CD4-positive, alpha-beta T cell treated with Interleukin-4 for 4 hours (primary cell): Measurements from ENCODE around the gene ATG101.

ENCODE experiments used
- DNase-seq: peaks from one replicate; pipeline ENCODE4 v3.0.0-alpha.2; 2020

Gene ATG101

DNA sequence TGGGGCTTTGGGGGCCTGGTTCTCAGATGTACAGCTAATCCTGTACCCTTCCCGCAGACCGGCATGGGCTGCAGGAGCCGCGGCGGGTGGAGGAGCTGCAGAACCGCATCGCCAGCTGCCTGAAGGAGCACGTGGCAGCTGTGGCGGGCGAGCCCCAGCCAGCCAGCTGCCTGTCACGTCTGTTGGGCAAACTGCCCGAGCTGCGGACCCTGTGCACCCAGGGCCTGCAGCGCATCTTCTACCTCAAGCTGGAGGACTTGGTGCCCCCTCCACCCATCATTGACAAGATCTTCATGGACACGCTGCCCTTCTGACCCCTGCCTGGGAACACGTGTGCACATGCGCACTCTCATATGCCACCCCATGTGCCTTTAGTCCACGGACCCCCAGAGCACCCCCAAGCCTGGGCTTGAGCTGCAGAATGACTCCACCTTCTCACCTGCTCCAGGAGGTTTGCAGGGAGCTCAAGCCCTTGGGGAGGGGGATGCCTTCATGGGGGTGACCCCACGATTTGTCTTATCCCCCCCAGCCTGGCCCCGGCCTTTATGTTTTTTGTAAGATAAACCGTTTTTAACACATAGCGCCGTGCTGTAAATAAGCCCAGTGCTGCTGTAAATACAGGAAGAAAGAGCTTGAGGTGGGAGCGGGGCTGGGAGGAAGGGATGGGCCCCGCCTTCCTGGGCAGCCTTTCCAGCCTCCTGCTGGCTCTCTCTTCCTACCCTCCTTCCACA lies 11.0 kb upstream of the ATG101 start:
- no peak for DNase-seq

DNA sequence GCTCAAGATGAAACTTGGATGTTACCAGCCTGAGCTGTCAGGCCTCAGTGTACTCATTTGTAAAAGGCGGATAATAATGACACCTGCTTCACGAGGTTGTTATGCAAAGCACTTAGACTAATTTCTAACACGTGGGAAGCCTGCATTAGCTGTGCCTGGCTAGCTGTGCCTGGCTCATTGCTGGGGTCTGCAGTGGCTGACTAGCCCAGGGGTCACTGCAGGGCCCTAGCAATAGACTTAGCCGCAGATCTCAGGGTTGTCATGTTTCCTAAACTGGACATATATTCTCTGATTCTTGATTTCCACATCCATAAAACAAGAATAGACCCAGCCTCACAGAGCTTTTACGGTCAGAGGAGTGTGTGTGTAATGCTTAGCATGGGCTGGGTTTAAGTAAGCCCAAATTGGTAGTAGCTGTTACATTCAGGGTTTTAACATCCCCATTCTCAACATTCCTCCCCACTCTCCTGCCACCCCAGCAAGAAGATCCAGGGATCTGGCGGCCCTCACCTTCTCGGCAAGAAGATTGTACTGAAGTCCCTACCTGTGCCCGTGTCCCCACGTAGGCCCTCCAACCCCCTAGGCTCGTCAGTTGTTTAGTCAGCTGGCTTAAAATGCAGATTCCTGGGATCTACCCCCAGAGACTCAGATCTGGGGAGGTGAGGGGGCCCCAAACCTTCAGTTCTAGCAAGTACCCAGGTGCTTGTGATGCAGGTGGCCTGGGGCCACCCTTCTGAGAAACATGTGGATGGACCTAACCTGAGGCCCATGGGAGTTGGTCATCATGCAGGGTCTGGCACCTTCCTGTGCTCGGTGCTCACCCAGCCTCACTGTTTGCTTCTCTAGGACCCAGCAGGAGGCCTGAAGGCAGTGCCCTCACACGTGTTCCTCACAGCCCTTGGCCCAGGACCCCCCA lies 9.9 kb upstream of the ATG101 start:
- no peak for DNase-seq

DNA sequence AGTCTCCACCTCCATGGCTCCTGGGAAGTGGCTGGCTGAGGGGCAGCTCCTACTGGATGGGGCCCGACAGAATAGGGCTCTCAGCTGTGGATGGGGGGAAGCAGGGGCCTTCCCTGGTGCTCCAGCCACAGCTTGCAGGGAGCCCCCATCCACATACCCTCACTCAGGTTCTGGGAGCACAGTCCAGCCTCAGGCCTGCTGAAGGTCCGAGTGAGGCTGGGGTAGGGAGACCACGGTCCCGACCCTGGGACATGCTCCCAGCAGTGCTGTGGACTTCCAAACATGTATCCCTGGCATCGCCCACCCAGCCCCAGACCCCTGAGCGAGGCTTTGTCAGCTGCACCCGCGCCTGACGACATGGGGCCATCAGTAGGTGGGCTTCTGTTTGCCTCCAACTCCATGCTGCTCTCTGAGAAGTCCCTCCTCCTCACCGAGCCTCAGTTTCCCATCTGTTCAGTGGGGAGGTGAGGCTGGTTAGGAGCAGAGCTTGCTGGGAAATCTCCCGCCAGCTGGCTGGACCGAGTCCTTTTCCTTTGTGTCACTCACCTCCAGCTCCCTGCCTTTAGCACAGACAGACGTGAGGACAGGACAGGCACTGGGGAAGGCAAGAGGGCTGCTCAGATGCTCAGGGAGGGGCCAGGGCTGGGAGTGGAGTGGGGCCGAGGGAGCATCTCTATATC lies 9.1 kb upstream of the ATG101 start:
- DNase-seq: no peak

DNA sequence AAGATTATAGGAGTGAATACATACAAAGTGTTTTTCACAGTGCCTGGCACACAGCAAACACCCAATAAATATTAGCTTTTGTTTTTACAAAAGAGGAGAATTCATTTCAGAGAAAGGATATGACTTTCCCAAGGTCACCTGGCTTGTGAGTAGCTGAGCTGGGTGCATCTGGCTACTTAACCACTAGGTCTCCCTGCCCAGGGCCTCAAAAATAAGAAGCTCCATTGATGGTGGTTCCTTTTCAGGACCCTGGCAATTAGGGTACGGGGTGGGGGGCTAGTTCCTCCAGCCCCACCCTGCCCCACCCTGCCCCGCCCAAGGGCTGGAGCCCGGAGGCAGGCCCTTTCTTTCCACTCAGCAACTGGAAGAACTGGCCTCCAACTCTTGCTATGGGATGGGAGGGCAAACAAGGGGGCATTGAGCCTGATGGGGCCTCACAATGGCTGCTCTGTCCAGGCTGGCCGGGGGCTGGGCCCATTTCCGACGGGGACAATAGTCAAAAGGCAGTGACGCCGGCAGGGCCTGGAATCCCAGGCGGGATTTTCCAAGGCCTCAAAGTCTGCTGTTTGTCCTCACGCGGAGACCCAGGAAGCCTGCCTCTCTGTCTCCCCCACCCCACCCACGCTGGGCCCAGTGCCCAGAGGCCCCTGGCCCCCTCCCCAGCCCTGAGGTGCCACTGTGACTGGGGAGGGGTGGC lies 8.2 kb upstream of the ATG101 start:
- no peak for DNase-seq

DNA sequence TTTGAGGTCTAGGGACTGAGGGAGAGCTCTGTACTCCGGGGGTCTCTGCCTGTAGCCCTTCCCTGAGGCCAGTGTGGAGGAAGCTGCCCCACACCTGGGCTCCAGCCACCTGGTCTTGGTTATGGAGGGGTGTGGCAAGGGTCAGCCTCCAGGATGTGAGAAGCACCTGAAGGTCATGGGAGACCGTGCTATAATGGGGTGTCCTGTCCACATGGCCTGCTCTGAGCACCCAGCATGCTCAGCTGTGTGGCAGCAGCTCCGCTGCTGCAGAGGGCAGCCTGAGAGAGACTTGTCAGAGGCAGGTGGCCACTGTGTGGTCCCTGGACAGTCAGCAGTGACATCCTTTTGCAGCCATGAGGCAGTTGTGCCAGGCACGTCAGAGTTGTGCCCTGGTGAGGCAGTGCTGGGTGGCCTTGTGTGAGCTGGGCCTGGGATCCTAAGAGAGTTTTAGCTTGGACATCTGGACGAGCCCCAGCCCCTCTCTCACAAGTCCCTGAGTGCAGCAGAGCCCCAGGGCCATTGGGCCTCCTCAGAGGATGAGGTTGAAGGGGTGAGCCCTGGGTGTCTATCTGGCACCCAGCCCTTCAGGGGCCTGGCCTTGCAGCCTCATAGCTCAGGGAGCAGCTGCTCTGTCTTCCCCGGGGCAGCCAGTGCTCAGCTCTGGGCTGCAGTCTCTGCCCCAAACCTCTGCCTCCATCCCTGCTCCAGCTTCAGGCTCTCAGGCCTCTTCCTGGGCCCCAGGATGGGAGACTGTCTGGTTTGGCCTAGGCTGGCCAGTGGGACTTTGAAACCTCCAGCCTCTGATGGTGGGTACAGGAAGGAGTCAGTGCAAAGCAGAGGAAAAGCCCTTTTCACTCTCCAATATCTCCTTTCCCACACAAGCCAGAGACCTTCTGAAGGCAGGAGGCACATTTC lies 7.4 kb upstream of the ATG101 start:
- DNase-seq: no peak

DNA sequence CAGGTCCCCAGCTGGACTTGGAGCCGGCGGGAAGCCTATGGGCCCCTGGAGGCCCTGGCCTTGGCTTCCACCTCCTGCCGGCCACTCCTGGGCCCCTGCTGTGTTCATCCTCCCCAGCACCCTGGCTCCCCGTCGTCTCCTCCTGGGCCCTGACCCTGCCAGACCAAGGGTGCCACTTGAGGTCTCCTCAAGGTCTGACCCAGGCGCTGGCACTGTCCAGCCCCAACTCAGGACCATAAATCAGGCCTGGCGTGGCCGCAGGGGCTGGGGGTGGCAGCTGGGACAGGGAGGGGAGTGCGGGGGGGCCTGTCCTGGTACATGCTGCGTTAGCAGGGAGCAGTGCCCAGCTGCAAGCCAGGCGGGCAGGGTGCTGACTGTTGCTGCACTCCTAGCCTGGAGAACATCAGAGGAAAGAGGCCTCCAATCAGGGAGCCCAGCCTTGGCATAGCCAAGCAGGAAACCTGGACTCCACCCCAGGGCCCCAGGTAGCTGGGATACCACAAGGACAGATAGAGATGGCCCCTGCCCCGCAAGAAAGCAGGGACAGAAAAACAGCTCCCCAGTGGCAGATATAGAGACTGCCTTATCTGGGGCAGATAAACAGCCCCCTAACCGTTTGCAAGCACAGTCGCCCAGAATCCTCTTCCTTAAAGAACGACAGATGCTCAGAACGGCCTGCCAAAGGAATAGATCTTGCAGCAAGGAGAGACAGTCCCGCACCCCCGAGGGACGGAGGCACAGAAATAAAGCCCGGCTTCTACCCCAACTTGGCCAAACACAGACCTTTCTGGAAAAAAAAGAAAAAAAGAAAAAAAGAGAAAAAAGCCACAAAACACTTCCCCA lies 6.5 kb upstream of the ATG101 start:
- no peak for DNase-seq

DNA sequence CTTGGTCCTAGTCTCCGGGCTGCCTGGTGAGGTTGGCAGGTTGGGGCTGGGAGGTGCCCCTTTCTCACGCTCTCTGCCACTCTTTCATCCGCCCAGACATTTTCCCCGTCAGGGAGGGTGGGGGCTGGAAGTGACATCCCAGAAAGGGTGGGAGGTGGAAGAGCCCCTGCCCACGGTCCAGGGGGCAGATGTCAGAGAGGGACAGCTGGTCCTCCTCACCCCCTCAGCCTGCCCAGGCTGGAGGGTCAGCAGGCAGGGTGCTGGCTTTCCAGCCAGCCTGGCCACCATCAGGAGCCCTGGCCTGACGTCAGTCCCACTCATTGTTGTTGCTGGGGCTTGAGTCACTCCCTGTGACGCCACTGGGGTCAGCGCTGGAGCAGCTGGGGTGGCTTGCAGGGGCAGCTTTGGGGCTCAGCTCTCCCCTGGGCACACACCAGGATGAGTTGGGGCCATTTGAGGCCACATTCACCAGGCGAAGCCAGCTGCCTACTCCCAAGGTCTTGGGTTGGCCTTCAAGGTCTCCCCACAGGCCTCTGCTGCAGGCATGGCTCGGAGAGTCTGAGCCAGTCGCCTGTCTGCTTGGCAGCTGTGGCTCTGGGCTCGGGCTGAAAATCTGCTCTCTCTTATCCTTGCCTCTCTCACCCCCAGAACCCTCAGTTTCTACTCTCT lies 5.7 kb upstream of the ATG101 start:
- no peak for DNase-seq

DNA sequence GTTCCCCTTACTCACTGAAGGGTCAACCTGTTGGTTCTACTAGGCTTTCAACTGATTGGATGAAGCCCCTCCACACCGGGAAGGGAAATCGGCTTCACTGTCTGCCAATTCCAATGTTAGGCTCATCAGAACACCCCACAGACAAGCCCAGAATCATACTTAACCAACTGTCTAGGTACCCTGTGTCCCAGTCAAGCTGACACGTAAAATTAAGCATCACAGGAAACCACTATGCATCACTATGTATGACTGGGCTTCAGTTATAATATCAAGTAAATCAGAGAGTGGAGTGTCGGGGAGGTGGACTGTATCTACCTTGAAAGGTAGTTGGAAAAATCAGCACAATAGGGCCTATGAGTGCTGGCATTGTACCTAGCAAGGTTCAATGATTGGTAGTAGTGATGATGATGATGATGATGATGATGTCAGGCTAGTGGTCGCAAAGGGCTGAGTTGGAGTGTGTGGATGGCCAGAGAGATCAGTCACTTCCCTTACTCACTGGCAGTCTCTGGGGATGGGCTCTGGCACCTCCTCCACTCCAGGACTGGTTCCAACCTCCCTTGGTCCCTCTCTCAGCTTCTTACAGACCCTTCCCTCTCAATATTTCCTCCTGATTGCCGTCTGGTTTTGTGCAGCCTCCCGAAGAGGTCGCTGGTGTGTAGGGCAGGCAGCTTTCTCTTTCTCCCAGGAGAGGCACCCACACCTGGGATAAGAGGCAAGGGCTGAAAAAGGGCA lies 3.3 kb upstream of the ATG101 start:
- DNase-seq: no peak

DNA sequence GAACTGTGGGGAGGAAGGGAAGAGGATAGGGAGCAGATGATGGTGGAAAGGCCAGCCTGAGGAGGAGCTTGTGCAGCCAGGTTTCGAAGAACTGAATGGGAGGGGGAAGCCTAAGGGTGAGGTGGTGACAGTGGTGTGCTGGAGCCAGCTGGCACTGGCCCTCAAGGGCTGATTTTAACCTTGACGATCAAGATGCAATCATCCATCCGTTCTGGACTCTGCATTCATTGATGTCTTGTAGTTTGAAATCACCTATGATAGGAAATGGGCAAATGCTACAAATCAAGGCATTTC lies 2.8 kb upstream of the ATG101 start:
- no peak for DNase-seq

DNA sequence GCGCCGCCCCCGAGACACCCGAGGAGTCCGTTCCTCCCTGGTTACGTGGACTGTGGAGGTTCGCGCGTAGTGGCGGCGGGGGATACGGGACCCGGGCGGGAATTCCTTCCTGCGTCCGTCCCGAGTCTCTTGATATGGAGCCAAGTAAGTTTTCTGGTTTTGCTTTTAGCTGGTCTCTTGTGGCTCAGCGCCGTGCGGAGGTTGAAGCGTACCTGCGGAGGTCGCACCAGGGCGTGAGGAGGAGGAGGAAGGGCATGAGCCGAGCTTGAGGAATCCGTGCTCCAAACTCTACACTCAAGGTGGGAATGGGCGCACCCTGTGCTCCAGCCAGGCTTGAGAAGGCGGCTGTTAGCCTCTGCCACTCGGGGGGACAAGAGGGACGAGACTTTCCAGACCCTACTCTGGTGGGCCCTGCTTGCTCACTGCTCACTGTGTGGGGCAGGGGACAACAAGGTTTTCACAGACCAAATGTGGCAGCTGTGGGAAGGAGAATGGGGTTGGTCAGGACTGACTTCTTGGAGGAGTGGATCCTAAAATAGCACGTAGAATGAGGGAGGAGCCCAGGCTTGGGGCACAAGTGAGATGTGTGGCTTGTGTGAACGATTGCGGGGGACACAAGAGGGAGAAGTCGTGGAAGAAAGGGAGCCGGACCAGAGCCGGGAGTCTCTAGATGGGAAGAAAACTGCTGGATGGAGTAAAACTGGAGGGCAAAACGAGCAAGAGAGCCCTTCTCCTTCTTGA lies 577 bp downstream of the ATG101 start:
- no peak for DNase-seq

DNA sequence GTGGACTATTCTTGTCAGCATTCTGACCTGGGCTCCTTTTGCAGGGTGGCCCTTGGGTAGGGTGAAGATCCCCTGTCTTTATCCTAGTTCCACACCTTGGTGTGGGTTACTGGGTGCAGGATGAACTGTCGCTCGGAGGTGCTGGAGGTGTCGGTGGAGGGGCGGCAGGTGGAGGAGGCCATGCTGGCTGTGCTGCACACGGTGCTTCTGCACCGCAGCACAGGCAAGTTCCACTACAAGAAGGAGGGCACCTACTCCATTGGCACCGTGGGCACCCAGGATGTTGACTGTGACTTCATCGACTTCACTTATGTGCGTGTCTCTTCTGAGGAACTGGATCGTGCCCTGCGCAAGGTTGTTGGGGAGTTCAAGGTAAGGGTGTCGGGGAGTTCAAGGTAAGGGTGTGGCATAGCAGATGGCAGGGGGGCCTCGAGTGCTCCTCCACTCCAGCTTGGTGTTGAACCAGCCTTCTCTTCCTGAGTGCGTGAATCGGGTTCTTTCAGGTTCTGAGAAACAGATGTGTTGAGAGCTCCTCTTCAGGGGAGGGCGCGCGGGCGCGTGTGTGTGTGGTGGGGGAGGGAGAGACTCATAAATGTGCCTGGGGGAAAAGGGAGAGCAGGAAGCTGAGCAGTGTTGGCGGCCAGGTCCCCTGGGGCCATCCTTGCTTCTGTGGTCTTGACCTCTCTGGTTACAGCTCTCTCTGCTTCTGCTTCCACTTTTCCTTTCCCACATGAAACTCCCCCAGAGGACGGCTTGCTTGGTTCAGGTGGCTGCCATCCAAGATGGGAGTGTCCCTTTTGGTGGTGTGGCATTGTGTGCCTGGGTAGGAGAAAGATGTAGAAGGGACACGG lies 4.0 kb downstream of the ATG101 start:
- no peak for DNase-seq

DNA sequence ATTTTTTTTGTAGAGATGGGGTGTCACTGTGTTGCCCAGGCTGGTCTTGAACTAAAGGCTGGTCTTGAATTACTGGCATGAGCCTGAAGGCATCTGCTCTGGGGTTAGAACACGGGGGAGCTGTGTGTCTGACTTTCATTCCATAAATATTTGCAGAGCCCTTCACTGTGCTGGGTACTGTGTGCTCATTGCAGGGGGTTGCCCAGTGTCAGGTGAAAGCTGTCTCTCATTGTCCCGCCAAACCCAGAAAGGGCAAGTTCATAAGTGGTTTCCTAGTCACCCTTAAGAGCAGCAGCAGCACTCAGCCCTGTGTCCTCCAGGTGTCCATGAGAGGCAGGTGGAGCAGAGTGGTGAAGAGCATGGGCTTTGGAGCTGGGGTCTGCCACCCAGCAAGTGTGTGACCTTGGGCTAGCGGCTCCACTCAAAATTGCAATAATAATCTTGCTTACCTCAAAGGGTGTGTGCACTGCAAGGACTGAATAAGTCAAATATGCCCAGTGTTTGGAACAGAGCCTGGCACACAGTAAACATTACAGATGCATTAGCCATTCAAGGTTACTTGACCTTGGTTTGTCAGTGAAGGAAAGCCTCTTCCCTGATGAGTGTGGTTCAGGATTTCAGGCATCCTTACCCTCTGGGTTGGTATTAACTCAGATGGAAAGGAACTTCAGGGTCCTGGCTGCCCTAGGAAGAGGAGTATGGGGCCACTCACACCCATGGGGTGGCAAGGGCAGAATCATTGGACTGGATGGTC lies 5.4 kb downstream of the ATG101 start:
- DNase-seq: no peak

DNA sequence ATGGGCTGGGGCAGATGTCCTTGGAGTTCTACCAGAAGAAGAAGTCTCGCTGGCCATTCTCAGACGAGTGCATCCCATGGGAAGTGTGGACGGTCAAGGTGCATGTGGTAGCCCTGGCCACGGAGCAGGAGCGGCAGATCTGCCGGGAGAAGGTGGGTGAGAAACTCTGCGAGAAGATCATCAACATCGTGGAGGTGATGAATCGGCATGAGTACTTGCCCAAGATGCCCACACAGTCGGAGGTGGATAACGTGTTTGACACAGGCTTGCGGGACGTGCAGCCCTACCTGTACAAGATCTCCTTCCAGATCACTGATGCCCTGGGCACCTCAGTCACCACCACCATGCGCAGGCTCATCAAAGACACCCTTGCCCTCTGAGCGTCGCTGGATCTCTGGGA lies 7.0 kb downstream of the ATG101 start:
- no peak for DNase-seq

DNA sequence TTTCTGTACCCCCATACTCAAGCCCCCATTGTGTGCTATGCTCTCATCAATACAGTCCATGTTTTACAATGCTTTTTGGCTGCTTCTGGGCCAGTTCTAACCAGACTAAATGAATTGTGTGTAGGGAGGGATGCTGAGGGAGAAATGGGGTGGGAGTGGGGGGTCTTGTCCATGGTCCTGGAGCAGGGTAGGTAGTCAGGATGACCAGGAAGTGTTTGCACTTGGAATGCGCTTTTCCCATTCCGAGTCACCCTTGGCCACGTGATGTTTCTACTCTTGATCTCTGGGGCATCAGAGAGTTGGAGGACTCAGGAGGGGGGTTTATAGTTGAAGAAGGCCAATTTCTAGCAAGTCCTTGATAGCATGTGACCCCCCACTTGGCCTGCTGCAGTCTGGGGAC lies 8.5 kb downstream of the ATG101 start:
- DNase-seq: no peak

DNA sequence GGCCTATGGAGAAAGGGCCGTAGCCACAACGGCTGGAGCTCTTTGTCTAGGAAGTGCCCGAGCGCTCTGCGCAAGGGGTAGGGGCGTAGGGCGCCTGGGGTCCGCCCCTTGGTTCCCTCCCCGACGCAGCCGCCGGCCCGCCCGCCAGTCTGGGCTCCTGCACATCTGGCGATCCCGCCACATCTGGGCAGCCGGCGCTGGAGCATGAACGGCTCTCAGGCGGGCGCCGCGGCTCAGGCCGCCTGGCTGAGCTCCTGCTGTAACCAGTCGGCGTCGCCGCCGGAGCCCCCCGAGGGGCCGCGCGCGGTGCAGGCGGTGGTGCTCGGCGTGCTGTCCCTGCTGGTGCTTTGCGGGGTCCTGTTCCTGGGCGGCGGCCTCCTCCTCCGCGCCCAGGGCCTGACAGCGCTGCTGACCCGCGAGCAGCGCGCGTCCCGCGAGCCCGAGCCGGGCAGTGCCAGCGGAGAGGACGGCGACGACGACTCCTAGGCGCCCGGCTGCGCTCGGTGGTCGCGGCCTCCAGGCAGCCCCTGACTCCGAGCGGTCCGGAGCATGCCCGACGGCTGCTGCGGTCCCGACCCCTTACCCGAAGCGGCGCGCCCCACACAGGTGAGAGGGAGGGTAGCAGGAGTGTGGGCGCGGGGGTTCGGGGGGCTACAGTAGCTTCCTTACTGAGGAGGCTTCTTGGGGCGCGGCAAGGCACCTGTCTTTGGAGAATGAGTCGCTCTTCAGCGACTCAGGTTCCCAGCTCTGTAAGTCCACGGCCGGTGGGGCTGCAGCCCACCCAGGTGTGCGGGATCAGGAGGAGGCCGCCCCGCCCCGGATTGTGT lies 10.0 kb downstream of the ATG101 start, which contains the start of gene SMIM41:
TSS of gene SMIM41 (plus strand) at position 129 of the 827 bp plus-strand sequence. CDS start at position 205, 76 bp downstream.
- no peak for DNase-seq
